ENCODE results near the gene OR4A47. TPM values are rescaled to one million over a fixed set of nuclear protein-coding genes. Genes with fewer than 3 reads are reported as not detected.

Gene OR4A47
- total and polyA plus RNA-seq, 10 of the 15 experiments (the other 5 are each of a cell fraction or from before 2014, with no cell fraction given): not detected

Other genes with a start within 250 kb of the OR4A47 start
- gene OR4X2, start 243.7 kb upstream of the OR4A47 start, total RNA-seq (2014; rRNA removed): not detected in 2 replicates
- gene OR4X2, start 243.7 kb upstream of the OR4A47 start, total RNA-seq (2014; rRNA removed; fragmentation: Illumina TruSeq; extraction: Trizol): not detected in 2 replicates
- gene OR4X2, start 243.7 kb upstream of the OR4A47 start, total RNA-seq (2021): not detected in 2 replicates
- not detected in 2 replicates for gene OR4X2, start 243.7 kb upstream of the OR4A47 start, polyA plus RNA-seq (2011; rRNA removed)
- gene OR4X2, start 243.7 kb upstream of the OR4A47 start, polyA plus RNA-seq (2014; fragmentation: Illumina TruSeq; extraction: Trizol): not detected in 2 replicates
- not detected for gene OR4X2, start 243.7 kb upstream of the OR4A47 start, polyA plus RNA-seq (2014; fragmentation: Nextera tagmentation; extraction: Ambion mirVana)
- not detected in 2 replicates for gene OR4X2, start 243.7 kb upstream of the OR4A47 start, polyA plus RNA-seq (2014; rRNA removed)
- gene OR4X2, start 243.7 kb upstream of the OR4A47 start, polyA plus RNA-seq (2016; fragmentation: Nextera tagmentation; extraction: Ambion mirVana): not detected
- gene OR4X1, start 224.9 kb upstream of the OR4A47 start, total RNA-seq (2014; rRNA removed): not detected in 2 replicates
- gene OR4X1, start 224.9 kb upstream of the OR4A47 start, total RNA-seq (2014; rRNA removed; fragmentation: Illumina TruSeq; extraction: Trizol): not detected in 2 replicates
- gene OR4X1, start 224.9 kb upstream of the OR4A47 start, total RNA-seq (2021): not detected in 2 replicates
- not detected in 2 replicates for gene OR4X1, start 224.9 kb upstream of the OR4A47 start, polyA plus RNA-seq (2011; rRNA removed)
- gene OR4X1, start 224.9 kb upstream of the OR4A47 start, polyA plus RNA-seq (2014; fragmentation: Illumina TruSeq; extraction: Trizol): not detected in 2 replicates
- not detected for gene OR4X1, start 224.9 kb upstream of the OR4A47 start, polyA plus RNA-seq (2014; fragmentation: Nextera tagmentation; extraction: Ambion mirVana)
- not detected in 2 replicates for gene OR4X1, start 224.9 kb upstream of the OR4A47 start, polyA plus RNA-seq (2014; rRNA removed)
- not detected for gene OR4X1, start 224.9 kb upstream of the OR4A47 start, polyA plus RNA-seq (2016; fragmentation: Nextera tagmentation; extraction: Ambion mirVana)
- gene OR4S1, start 182.6 kb upstream of the OR4A47 start, total RNA-seq (2014; rRNA removed): not detected in 2 replicates
- gene OR4S1, start 182.6 kb upstream of the OR4A47 start, total RNA-seq (2014; rRNA removed; fragmentation: Illumina TruSeq; extraction: Trizol): not detected in 2 replicates
- not detected in 2 replicates for gene OR4S1, start 182.6 kb upstream of the OR4A47 start, total RNA-seq (2021)
- not detected in 2 replicates for gene OR4S1, start 182.6 kb upstream of the OR4A47 start, polyA plus RNA-seq (2011; rRNA removed)
- not detected in 2 replicates for gene OR4S1, start 182.6 kb upstream of the OR4A47 start, polyA plus RNA-seq (2014; fragmentation: Illumina TruSeq; extraction: Trizol)
- not detected for gene OR4S1, start 182.6 kb upstream of the OR4A47 start, polyA plus RNA-seq (2014; fragmentation: Nextera tagmentation; extraction: Ambion mirVana)
- not detected in 2 replicates for gene OR4S1, start 182.6 kb upstream of the OR4A47 start, polyA plus RNA-seq (2014; rRNA removed)
- not detected for gene OR4S1, start 182.6 kb upstream of the OR4A47 start, polyA plus RNA-seq (2016; fragmentation: Nextera tagmentation; extraction: Ambion mirVana)
- gene OR4C3, start 163.9 kb upstream of the OR4A47 start, total RNA-seq (2014; rRNA removed): not detected in 2 replicates
- not detected in 2 replicates for gene OR4C3, start 163.9 kb upstream of the OR4A47 start, total RNA-seq (2014; rRNA removed; fragmentation: Illumina TruSeq; extraction: Trizol)
- gene OR4C3, start 163.9 kb upstream of the OR4A47 start, total RNA-seq (2021): not detected in 2 replicates
- not detected in 2 replicates for gene OR4C3, start 163.9 kb upstream of the OR4A47 start, polyA plus RNA-seq (2011; rRNA removed)
- not detected in 2 replicates for gene OR4C3, start 163.9 kb upstream of the OR4A47 start, polyA plus RNA-seq (2014; fragmentation: Illumina TruSeq; extraction: Trizol)
- not detected for gene OR4C3, start 163.9 kb upstream of the OR4A47 start, polyA plus RNA-seq (2014; fragmentation: Nextera tagmentation; extraction: Ambion mirVana)
- not detected in 2 replicates for gene OR4C3, start 163.9 kb upstream of the OR4A47 start, polyA plus RNA-seq (2014; rRNA removed)
- gene OR4C3, start 163.9 kb upstream of the OR4A47 start, polyA plus RNA-seq (2016; fragmentation: Nextera tagmentation; extraction: Ambion mirVana): not detected
- gene OR4C5, start 122.3 kb upstream of the OR4A47 start, total RNA-seq (2014; rRNA removed): not detected in 2 replicates
- gene OR4C5, start 122.3 kb upstream of the OR4A47 start, total RNA-seq (2014; rRNA removed; fragmentation: Illumina TruSeq; extraction: Trizol): not detected in 2 replicates
- gene OR4C5, start 122.3 kb upstream of the OR4A47 start, total RNA-seq (2021): not detected in 2 replicates
- gene OR4C5, start 122.3 kb upstream of the OR4A47 start, polyA plus RNA-seq (2011; rRNA removed): not detected in 2 replicates
- gene OR4C5, start 122.3 kb upstream of the OR4A47 start, polyA plus RNA-seq (2014; fragmentation: Illumina TruSeq; extraction: Trizol): not detected in 2 replicates
- gene OR4C5, start 122.3 kb upstream of the OR4A47 start, polyA plus RNA-seq (2014; fragmentation: Nextera tagmentation; extraction: Ambion mirVana): not detected
- not detected in 2 replicates for gene OR4C5, start 122.3 kb upstream of the OR4A47 start, polyA plus RNA-seq (2014; rRNA removed)
- gene OR4C5, start 122.3 kb upstream of the OR4A47 start, polyA plus RNA-seq (2016; fragmentation: Nextera tagmentation; extraction: Ambion mirVana): not detected

Measured in GM12878 (cell line).